GM12878 (cell line): Measurements from ENCODE around the gene TMEM250. TPM values are rescaled to one million over a fixed set of nuclear protein-coding genes. Genes with fewer than 3 reads are reported as not detected.

Experiments
- ATAC-seq: fragments of 200-7000 bp; cut with Tn5 transposase; 3 replicates; pipeline ENCODE4 v1.9.1; 2020; ENCODE audit warnings: mild to moderate bottlenecking, moderate library complexity
- BruUV-seq: library from RNA; stranded (reverse); fragments of 400-500 nt; replicated peaks from 2 replicates; lab custom pipeline; 2021; lab: Mats Ljungman, UMichigan
- CTCF ChIA-PET: fragments of 300-600 bp; sonication (Branson Sonifier 250); formaldehyde crosslinking; extraction: SDS; loops from one replicate; lab custom pipeline; 2021; ENCODE audit warnings: inconsistent platforms; lab: Yijun Ruan, JAX
- POLR2A ChIA-PET: fragments of 350-600 bp; formaldehyde crosslinking; extraction: SDS; loops from one replicate; lab custom pipeline; 2021; ENCODE audit warnings: inconsistent platforms; lab: Charles Lee
- RAD21 ChIA-PET: fragments of 300-600 bp; sonication (Branson Sonifier 250); formaldehyde crosslinking; loops from one replicate; lab custom pipeline; 2023; ENCODE audit warnings: antibody characterized with exemption; ENCODE audit not compliant: unreplicated experiment; lab: Charles Lee
- SMC1A ChIA-PET: fragments of 300-600 bp; sonication (Branson Sonifier 250); formaldehyde crosslinking; loops from one replicate; lab custom pipeline; 2023; ENCODE audit not compliant: unreplicated experiment, uncharacterized antibody; lab: Charles Lee
- DNase-seq: peaks from one replicate; pipeline ENCODE4 v3.0.0-alpha.2; 2011; ENCODE audit warnings: low read depth, low spot score
- FAIRE-seq: peaks from 3 replicates; lab custom pipeline; 2011; peaks lifted over from hg19 to GRCh38; lab: Jason Lieb, UNC
- H2AFZ ChIP-seq: 2 replicates; pipeline ENCODE4 v1.6.0; 2011; ENCODE audit warnings: low read depth, low read length, control low read depth; ENCODE audit not compliant: control insufficient read depth
- H3K27ac ChIP-seq: 2 replicates; pipeline ENCODE4 v1.5.1; 2011; ENCODE audit warnings: control low read depth; ENCODE audit not compliant: control insufficient read depth, insufficient read depth
- H3K27me3 ChIP-seq, 2 experiments: replicated peaks in 1 of 2; 2 replicates each; pipeline versions ENCODE4 v1.6.0 to v1.6.1; 2011; ENCODE audit warnings: low read length in 1 of 2; ENCODE audit not compliant: control insufficient read depth in 2 of 2, insufficient read depth in 2 of 2
- H3K36me3 ChIP-seq, 2 experiments: 2 replicates each; pipeline ENCODE4 v1.5.1; 2011; ENCODE audit warnings: low read length in 1 of 2; ENCODE audit not compliant: control insufficient read depth in 2 of 2, insufficient read depth in 2 of 2
- H3K4me1 ChIP-seq: 2 replicates; pipeline ENCODE4 v1.6.1; 2011; ENCODE audit warnings: mild to moderate bottlenecking, low read length, moderate library complexity, mixed read lengths; ENCODE audit not compliant: control insufficient read depth, insufficient read depth
- H3K4me2 ChIP-seq: 2 replicates; pipeline ENCODE4 v1.6.0; 2011; ENCODE audit warnings: control low read depth; ENCODE audit not compliant: control insufficient read depth, insufficient read depth
- H3K4me3 ChIP-seq: fragments of 200-600 bp; sonication (generic); 2 replicates; pipeline ENCODE4 v1.5.1; 2016
- H3K79me2 ChIP-seq: 2 replicates; pipeline ENCODE4 v1.6.0; 2011; ENCODE audit warnings: low read length; ENCODE audit not compliant: control insufficient read depth, insufficient read depth
- H3K9ac ChIP-seq: 2 replicates; pipeline ENCODE4 v1.8.0; 2011; ENCODE audit warnings: low read length, control low read depth, mixed read lengths; ENCODE audit not compliant: control insufficient read depth, insufficient read depth
- H3K9me3 ChIP-seq: replicated peaks from 3 replicates; pipeline ENCODE4 v1.5.1; 2011; ENCODE audit warnings: mild to moderate bottlenecking, low read length; ENCODE audit not compliant: control insufficient read depth, insufficient read depth
- H4K20me1 ChIP-seq: 2 replicates; pipeline ENCODE4 v1.6.0; 2011; ENCODE audit not compliant: control insufficient read depth, insufficient read depth
- BACH1 ChIP-seq: fragments of 450-650 bp; IDR thresholded peaks from 2 replicates; pipeline ENCODE4 v1.6.1; 2017; ENCODE audit warnings: mild to moderate bottlenecking, borderline replicate concordance
- BCL3 ChIP-seq: IDR thresholded peaks from 2 replicates; pipeline ENCODE4 v1.6.1; 2011; ENCODE audit warnings: borderline replicate concordance, low read depth, mild to moderate bottlenecking, moderate library complexity, low read length; ENCODE audit not compliant: insufficient read depth, poor library complexity, severe bottlenecking
- NFIC ChIP-seq: IDR thresholded peaks from 2 replicates; pipeline ENCODE4 v1.6.1; 2012; ENCODE audit warnings: low read depth, mild to moderate bottlenecking, inconsistent platforms, low read length, moderate library complexity
- PKNOX1 ChIP-seq: fragments of 450-650 bp; IDR thresholded peaks from 2 replicates; pipeline ENCODE4 v1.6.1; 2016; ENCODE audit warnings: mild to moderate bottlenecking
- RELB ChIP-seq: fragments of 450-650 bp; IDR thresholded peaks from 2 replicates; pipeline ENCODE4 v1.6.1; 2017; ENCODE audit warnings: low read depth, mild to moderate bottlenecking, moderate library complexity
- SKIL ChIP-seq: fragments of 450-650 bp; IDR thresholded peaks from 2 replicates; pipeline ENCODE4 v1.6.1; 2017; ENCODE audit warnings: mild to moderate bottlenecking, low read depth, inconsistent platforms; ENCODE audit not compliant: poor library complexity, severe bottlenecking
- TARDBP ChIP-seq: IDR thresholded peaks from 2 replicates; pipeline ENCODE4 v1.6.1; 2016; ENCODE audit warnings: borderline replicate concordance
- ZNF207 ChIP-seq: fragments of 450-650 bp; IDR thresholded peaks from 2 replicates; pipeline ENCODE4 v1.6.1; 2014; ENCODE audit warnings: antibody characterized with exemption, mild to moderate bottlenecking, borderline replicate concordance
- WGBS: methylation state at CpG from one replicate; pipeline ENCODE4 v1.1.6; 2016; ENCODE audit warnings: low lambda C conversion rate; ENCODE audit not compliant: insufficient replicate concordance, insufficient coverage; ENCODE audit errors: missing lambda C conversion rate; 5-methylcytosine and 5-hydroxymethylcytosine counted together
- in situ Hi-C: fragments of 300-500 bp; cut with MboI; formaldehyde crosslinking; loops from 9 replicates; pipeline ENCODE4 v1.14.3; 2018; ENCODE audit warnings: mixed read lengths
- intact Hi-C: fragments of 100-400 bp; cut with micrococcal nuclease; formaldehyde crosslinking; loops from one replicate; pipeline ENCODE4 v1.14.2; 2022; ENCODE audit not compliant: unreplicated experiment
- polyA plus RNA-seq, 11 experiments: library from polyadenylated mRNA; depleted of rRNA in 4 of 11; unstranded in 6 of 11; stranded (reverse) in 5 of 11; fragments of >200 nt; fragmentation: Nextera tagmentation in 4 of 11; fragmentation: Illumina TruSeq in 1 of 11; extraction: Ambion mirVana in 4 of 11; extraction: Trizol in 1 of 11; gene quantifications; 1 replicate in 1 of 11; 2 replicates in 10 of 11; pipeline versions ENCODE4 v1.2.1 to v1.2.3, GENCODE V29; 2011 to 2016; ENCODE audit warnings: inconsistent platforms in 2 of 11, missing spikeins in 2 of 11, low read depth in 1 of 11
- total RNA-seq, 4 experiments: library from RNA; depleted of rRNA in 3 of 4; stranded (reverse); fragments of >200 nt in 3 of 4; fragmentation: Illumina TruSeq in 1 of 4; extraction: Trizol in 1 of 4; gene quantifications; 2 replicates each; pipeline versions ENCODE4 v1.2.1 to v1.2.3, GENCODE V29; 2013 to 2021

TMEM250 gene
- total and polyA plus RNA-seq, 10 of the 15 experiments (the other 5 are each of a cell fraction or from before 2014, with no cell fraction given): 0.39 to 39.9 (median 8.5) TPM

- ChIA-PET POLR2A (no interaction called here), CTCF (no interaction called here), RAD21 (no interaction called here), SMC1A (no interaction called here)
- in situ Hi-C loops: no loop called here
- no peak for DNase-seq
- H3K9ac ChIP-seq: no peak overlapping the region
- no peaks in the 10 kb centered on the region for H3K36me3 ChIP-seq
- intact Hi-C loops: no loop called here
- H3K4me1 ChIP-seq: no peaks in the 10 kb centered on the region
- no peak for FAIRE-seq
- H4K20me1 ChIP-seq: no peaks in the 10 kb centered on the region
- H3K9me3 ChIP-seq: no peaks in the 10 kb centered on the region
- TF ChIP-seq BACH1: no peak
- no peak for TF ChIP-seq BCL3
- no peak for TF ChIP-seq PKNOX1
- no peak for TF ChIP-seq RELB
- TF ChIP-seq TARDBP: no peak
- no peak for TF ChIP-seq NFIC
- no peak for TF ChIP-seq SKIL
- no peak for TF ChIP-seq ZNF207
- peaks cover 2 to 3% of the 10 kb centered on the region in 2 experiments; a peak in 3 of 4 replicates for H3K27me3 ChIP-seq
- 0% methylated on average over 1 of the region's 1 CpG for WGBS
- no peak overlapping the region for H3K27ac ChIP-seq
- no peak overlapping the region for H3K4me3 ChIP-seq
- no peak for ATAC-seq
- no peak overlapping the region for H3K4me2 ChIP-seq
- BruUV-seq: no TSS peak
- no peaks in the 10 kb centered on the region for H3K79me2 ChIP-seq
- no peak overlapping the region for H2AFZ ChIP-seq
These were observed 44.7 kb upstream of the TMEM250 start for GRCh38 chr9:136163248-136163850.
